Esophagus muscularis mucosa (tissue), 4 donors: ENCODE measurements around the gene TLL2.

Experiments used
- CTCF ChIP-seq, 3 experiments: fragments of 200-600 bp in 2 of 3; fragments of 450-650 bp in 1 of 3; sonication (generic) in 2 of 3; IDR thresholded peaks; one replicate each; pipeline ENCODE4 v1.5.1; 2017 to 2019; ENCODE audit warnings: antibody characterized with exemption in 3 of 3, mild to moderate bottlenecking in 2 of 3, moderate library complexity in 1 of 3
- EP300 ChIP-seq: sonication (generic); formaldehyde crosslinking; IDR thresholded peaks from one replicate; pipeline ENCODE4 v1.6.1; 2017; ENCODE audit warnings: antibody characterized with exemption
- POLR2A ChIP-seq: fragments of 450-650 bp; IDR thresholded peaks from one replicate; pipeline ENCODE4 v1.6.1; 2017; ENCODE audit warnings: antibody characterized with exemption, moderate library complexity, mild to moderate bottlenecking, low read depth

DNA sequence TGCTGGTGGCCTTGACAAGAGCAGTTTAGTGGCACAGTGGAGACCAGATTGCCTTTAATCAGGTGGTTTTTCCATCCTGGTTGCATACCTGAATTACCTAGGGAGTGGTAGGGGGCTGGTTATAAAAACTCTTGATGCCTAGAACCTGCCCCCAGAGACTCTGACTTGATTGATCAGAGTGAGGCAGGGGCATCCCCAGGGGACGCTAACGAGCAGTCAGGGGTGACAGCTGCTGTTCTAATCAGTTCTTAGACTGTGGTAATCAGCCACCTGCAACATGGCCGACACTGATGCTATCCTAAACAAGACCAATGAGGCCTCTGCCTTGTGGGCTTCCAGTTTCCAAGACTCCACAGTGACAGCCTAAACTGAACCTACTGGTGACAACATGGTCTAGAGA lies 153.0 kb downstream of the TLL2 start:
- TF ChIP-seq CTCF (IDR thresholded peaks at IDR 0.05) (no peak), EP300 (no peak), POLR2A (no peak)
